Measurements from ENCODE around the gene AKNA.

AKNA gene

GRCh38 chr9:114403153-114403756 lies 15.5 kb upstream of the AKNA start:
- Histone ChIP-seq H3K27ac (ENCODE audit: low read depth, low read length, poor library complexity, severe bottlenecking) (no peak overlapping the region), H3K4me3 (ENCODE audit: low read depth, low read length, poor library complexity, severe bottlenecking) (no peak overlapping the region), H3K9me2 (ENCODE audit: low read depth, low read length) (no peaks in the 10 kb centered on the region), H3K4me2 (ENCODE audit: low read length) (no peak overlapping the region), H3K4me1 (ENCODE audit: insufficient read depth, low read length, severe bottlenecking) (peaks cover 5% of the 10 kb centered on the region), H3K79me2 (ENCODE audit: insufficient read depth, low read length) (no peaks in the 10 kb centered on the region), H4K20me1 (ENCODE audit: insufficient read depth, low read length) (no peaks in the 10 kb centered on the region), H3K9ac (ENCODE audit: low read length) (no peak overlapping the region), H2AFZ (ENCODE audit: low read length) (no peak overlapping the region), H3F3A (ENCODE audit: insufficient read depth, low read length) (no peaks in the 10 kb centered on the region), H3K9me3 (ENCODE audit: low read length) (no peaks in the 10 kb centered on the region), H3K27me3 (ENCODE audit: insufficient read depth, low read length) (0 out of 2 replicates have a peak, but pooled peaks cover 3% of the 10 kb centered on the region), H3K36me3 (ENCODE audit: insufficient read depth, low read length) (no peaks in the 10 kb centered on the region)
- TF ChIP-seq, protein P1, sequence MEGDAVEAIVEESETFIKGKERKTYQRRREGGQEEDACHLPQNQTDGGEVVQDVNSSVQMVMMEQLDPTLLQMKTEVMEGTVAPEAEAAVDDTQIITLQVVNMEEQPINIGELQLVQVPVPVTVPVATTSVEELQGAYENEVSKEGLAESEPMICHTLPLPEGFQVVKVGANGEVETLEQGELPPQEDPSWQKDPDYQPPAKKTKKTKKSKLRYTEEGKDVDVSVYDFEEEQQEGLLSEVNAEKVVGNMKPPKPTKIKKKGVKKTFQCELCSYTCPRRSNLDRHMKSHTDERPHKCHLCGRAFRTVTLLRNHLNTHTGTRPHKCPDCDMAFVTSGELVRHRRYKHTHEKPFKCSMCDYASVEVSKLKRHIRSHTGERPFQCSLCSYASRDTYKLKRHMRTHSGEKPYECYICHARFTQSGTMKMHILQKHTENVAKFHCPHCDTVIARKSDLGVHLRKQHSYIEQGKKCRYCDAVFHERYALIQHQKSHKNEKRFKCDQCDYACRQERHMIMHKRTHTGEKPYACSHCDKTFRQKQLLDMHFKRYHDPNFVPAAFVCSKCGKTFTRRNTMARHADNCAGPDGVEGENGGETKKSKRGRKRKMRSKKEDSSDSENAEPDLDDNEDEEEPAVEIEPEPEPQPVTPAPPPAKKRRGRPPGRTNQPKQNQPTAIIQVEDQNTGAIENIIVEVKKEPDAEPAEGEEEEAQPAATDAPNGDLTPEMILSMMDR (IDR thresholded peaks at IDR 0.05; ENCODE audit: low read length), result no peak
- no peak for TF ChIP-seq EZH2 (IDR thresholded peaks at IDR 0.05; ENCODE audit: borderline replicate concordance, low read length)

GRCh38 chr9:114401344-114401743 lies 13.6 kb upstream of the AKNA start:
- H3K79me2 ChIP-seq (ENCODE audit: insufficient read depth, low read length), result no peaks in the 10 kb centered on the region
- H3K27ac ChIP-seq (ENCODE audit: low read depth, low read length, poor library complexity, severe bottlenecking), result no peak overlapping the region
- no peak overlapping the region for H3K4me2 ChIP-seq (ENCODE audit: low read length)
- H3K36me3 ChIP-seq (ENCODE audit: insufficient read depth, low read length), result no peaks in the 10 kb centered on the region
- no peak overlapping the region for H2AFZ ChIP-seq (ENCODE audit: low read length)
- H4K20me1 ChIP-seq (ENCODE audit: insufficient read depth, low read length), result no peaks in the 10 kb centered on the region
- H3K4me3 ChIP-seq (ENCODE audit: low read depth, low read length, poor library complexity, severe bottlenecking), result no peak overlapping the region
- H3F3A ChIP-seq (ENCODE audit: insufficient read depth, low read length), result no peaks in the 10 kb centered on the region
- H3K9me3 ChIP-seq (ENCODE audit: low read length), result no peaks in the 10 kb centered on the region
- TF ChIP-seq, protein P1 (IDR thresholded peaks at IDR 0.05; ENCODE audit: low read length), result no peak
- TF ChIP-seq EZH2 (IDR thresholded peaks at IDR 0.05; ENCODE audit: borderline replicate concordance, low read length), result no peak
- H3K27me3 ChIP-seq (ENCODE audit: insufficient read depth, low read length), result 0 out of 2 replicates have a peak, but pooled peaks cover 2% of the 10 kb centered on the region
- no peak overlapping the region for H3K9ac ChIP-seq (ENCODE audit: low read length)
- no peaks in the 10 kb centered on the region for H3K9me2 ChIP-seq (ENCODE audit: low read depth, low read length)
- peaks cover 17% of the 10 kb centered on the region for H3K4me1 ChIP-seq (ENCODE audit: insufficient read depth, low read length, severe bottlenecking)

DNA sequence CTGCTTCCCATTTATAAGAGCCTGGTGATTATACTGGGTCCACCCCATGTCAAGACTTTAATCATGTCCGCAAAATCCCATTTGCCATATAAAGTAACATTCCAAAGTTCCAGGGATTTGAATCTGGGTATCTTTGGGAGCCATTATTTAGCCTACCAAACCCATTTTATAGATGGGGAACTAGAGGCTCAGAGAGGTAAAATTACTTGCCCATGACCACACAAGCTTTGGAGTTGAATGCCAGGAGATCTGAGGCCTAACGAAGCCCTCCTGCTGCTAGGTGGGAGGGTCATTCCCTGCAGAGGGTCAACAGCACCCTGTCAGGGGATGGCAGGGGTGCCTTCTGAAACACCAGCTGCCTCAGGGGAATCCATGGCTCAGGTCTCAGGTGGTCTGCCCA lies 13.0 kb upstream of the AKNA start:
- H3K9me3 ChIP-seq (ENCODE audit: low read length), result no peaks in the 10 kb centered on the region
- H3K4me1 ChIP-seq (ENCODE audit: insufficient read depth, low read length, severe bottlenecking), result peaks cover 23% of the 10 kb centered on the region
- H3K9ac ChIP-seq (ENCODE audit: low read length), result no peak overlapping the region
- H3K27me3 ChIP-seq (ENCODE audit: insufficient read depth, low read length), result no peaks in the 10 kb centered on the region
- TF ChIP-seq, protein P1 (IDR thresholded peaks at IDR 0.05; ENCODE audit: low read length), result no peak
- no peak for TF ChIP-seq EZH2 (IDR thresholded peaks at IDR 0.05; ENCODE audit: borderline replicate concordance, low read length)
- no peaks in the 10 kb centered on the region for H3K79me2 ChIP-seq (ENCODE audit: insufficient read depth, low read length)
- H3K27ac ChIP-seq (ENCODE audit: low read depth, low read length, poor library complexity, severe bottlenecking), result no peak overlapping the region
- H3K4me3 ChIP-seq (ENCODE audit: low read depth, low read length, poor library complexity, severe bottlenecking), result no peak overlapping the region
- no peaks in the 10 kb centered on the region for H4K20me1 ChIP-seq (ENCODE audit: insufficient read depth, low read length)
- peaks cover 3% of the 10 kb centered on the region; the same call in 1 of the 2 replicates for H3K36me3 ChIP-seq (ENCODE audit: insufficient read depth, low read length)
- H3K4me2 ChIP-seq (ENCODE audit: low read length), result no peak overlapping the region
- H3K9me2 ChIP-seq (ENCODE audit: low read depth, low read length), result no peaks in the 10 kb centered on the region
- H2AFZ ChIP-seq (ENCODE audit: low read length), result no peak overlapping the region
- no peaks in the 10 kb centered on the region for H3F3A ChIP-seq (ENCODE audit: insufficient read depth, low read length)

Measured in OCI-LY1 (cell line).